Measurements from ENCODE around the gene TBC1D22B. TPM values are rescaled to one million over a fixed set of nuclear protein-coding genes. Genes with fewer than 3 reads are reported as not detected.

Gene TBC1D22B
- total and polyA plus RNA-seq, 2 of the 13 experiments (the other 11 are each of a cell fraction or from before 2014, with no cell fraction given), result 9.7 to 12.9 TPM

DNA sequence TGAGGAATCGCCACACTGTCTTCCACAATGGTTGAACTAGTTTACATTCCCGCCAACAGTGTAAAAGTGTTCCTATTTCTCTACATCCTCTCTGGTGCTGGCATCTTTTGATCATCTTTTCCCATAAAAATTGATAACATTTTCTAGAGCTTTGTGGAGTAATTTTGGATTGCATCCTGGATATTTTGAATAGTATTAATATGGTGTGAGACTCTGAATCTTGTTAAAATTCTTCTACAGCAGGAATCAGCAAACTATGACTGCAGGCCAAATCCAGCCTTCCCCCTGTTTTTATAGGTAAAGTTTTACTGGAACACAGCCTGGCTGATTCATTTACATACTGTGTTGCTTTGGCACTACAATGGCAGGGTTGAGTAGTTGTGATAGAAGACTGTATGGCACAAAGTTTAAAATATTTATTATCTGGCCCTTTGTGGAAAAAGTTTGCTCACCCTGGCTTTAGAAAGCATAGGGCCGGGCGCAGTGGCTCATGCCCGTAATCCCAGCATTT lies 81.2 kb downstream of the TBC1D22B start:
- no peak for ATAC-seq
- H3K79me2 ChIP-seq (ENCODE audit: insufficient read depth, low read length), result no peaks in the 10 kb centered on the region
- 92% methylated on average over 5 of the region's 5 CpGs for WGBS (ENCODE audit: low lambda C conversion rate)
- H3K27ac ChIP-seq (ENCODE audit: extremely low read length, insufficient read depth, low read length), result no peak overlapping the region
- ChIA-PET POLR2A (no interaction called here), CTCF (ENCODE audit: low intra/inter-chr PET ratio, low total read pairs) (no interaction called here)
- no peaks in the 10 kb centered on the region for H3K36me3 ChIP-seq (replicated peaks in 1 of 2; ENCODE audit: control insufficient read depth in 1 of 2, insufficient read depth in 2 of 2, low read length in 2 of 2)
- H3K9me3 ChIP-seq (ENCODE audit: low read length), result no peaks in the 10 kb centered on the region
- no peak overlapping the region for H3K9ac ChIP-seq (ENCODE audit: insufficient read depth, low read depth, low read length)
- TF ChIP-seq, protein P1, sequence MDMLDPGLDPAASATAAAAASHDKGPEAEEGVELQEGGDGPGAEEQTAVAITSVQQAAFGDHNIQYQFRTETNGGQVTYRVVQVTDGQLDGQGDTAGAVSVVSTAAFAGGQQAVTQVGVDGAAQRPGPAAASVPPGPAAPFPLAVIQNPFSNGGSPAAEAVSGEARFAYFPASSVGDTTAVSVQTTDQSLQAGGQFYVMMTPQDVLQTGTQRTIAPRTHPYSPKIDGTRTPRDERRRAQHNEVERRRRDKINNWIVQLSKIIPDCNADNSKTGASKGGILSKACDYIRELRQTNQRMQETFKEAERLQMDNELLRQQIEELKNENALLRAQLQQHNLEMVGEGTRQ (IDR thresholded peaks at IDR 0.05; ENCODE audit: low read depth, low read length), result no peak
- TF ChIP-seq, protein P1 (CRISPR knock-in tag; IDR thresholded peaks at IDR 0.05; ENCODE audit: borderline replicate concordance), result no peak
- TF ChIP-seq KLF12 (CRISPR knock-in tag; IDR thresholded peaks at IDR 0.05; ENCODE audit: borderline replicate concordance), result 0 out of 2 replicates have a peak, but pooled peaks have one; percentile 47
- H2AFZ ChIP-seq (ENCODE audit: low read length), result no peak overlapping the region
- no peaks in the 10 kb centered on the region for H3K27me3 ChIP-seq (ENCODE audit: control insufficient read depth in 1 of 2, insufficient read depth in 2 of 2, low read length in 2 of 2)
- intact Hi-C loops (cut with micrococcal nuclease; ENCODE audit: unreplicated experiment) (no loop called here), in situ Hi-C loops (cut with HindIII; ENCODE audit: extremely low pct_ligation_motif_present, low pct_unique_long_range_greater_than_20kb) (no loop called here)
- peaks cover 23% of the 10 kb centered on the region for H3K4me1 ChIP-seq (ENCODE audit: insufficient read depth, low read length)
- peak overlapping the region; percentile 58 for H3K4me2 ChIP-seq (ENCODE audit: low read depth, low read length)
- no peak for FAIRE-seq
- peak overlapping the region in 1 of 3 experiments; percentile 7; a peak in 1 of 6 replicates for H3K4me3 ChIP-seq (replicated peaks in 1 of 3; ENCODE audit: insufficient read depth in 1 of 3, low read depth in 2 of 3, low read length in 3 of 3)
- DNase-seq (ENCODE audit: low spot score), result no peak
- H4K20me1 ChIP-seq (ENCODE audit: insufficient read depth, low read length), result no peaks in the 10 kb centered on the region
- no TSS peak for BruUV-seq (replicated peaks)

DNA sequence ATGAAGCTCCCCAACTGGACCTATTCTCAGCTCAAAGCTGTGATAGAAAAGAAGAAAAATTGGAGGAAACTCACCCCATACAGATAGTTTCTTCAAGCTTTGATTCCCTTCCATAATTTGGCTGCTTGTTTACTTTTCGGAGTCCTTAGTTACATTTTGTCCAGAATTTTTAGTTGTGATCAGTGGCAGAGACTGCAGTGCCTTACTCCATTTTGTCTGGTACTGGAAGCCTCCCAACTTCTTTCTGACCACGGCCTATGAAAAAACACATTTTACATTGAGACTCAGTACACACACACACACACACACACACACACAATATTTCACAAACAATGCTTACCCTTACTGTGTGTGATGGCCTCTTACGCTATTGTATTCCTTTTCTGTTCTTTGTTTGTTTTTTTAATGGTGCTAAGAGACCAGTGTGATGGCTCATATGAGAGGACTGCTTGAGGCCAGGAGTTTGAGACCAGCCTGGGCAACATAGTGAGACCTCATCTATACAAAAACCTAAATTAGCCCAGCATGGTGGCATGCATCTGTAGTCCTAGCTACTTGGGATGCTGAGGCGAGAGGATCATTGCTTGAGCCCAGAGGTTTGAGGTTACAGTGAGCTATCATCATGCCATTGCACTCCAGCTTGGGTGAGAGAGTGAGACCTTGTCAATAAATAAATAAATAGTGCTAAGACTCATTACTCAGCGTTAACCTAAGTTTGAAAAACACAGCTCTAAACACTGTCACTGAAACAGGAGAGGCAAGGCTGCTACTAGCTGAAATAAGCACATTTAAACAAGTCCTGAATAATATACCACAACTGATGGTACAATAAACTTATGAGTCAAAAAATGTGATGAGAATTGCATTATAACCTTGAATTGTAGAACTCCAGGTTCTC lies 82.4 kb downstream of the TBC1D22B start:
- Histone ChIP-seq H2AFZ (ENCODE audit: low read length) (peak overlapping the region; percentile 31), H3K4me2 (ENCODE audit: low read depth, low read length) (peak overlapping the region; percentile 58), H4K20me1 (ENCODE audit: insufficient read depth, low read length) (no peaks in the 10 kb centered on the region), H3K4me1 (ENCODE audit: insufficient read depth, low read length) (peaks cover 19% of the 10 kb centered on the region), H3K36me3 (replicated peaks in 1 of 2; ENCODE audit: control insufficient read depth in 1 of 2, insufficient read depth in 2 of 2, low read length in 2 of 2) (no peaks in the 10 kb centered on the region), H3K4me3 (replicated peaks in 1 of 3; ENCODE audit: insufficient read depth in 1 of 3, low read depth in 2 of 3, low read length in 3 of 3) (peak overlapping the region in 2 of 3 experiments; percentile 7 to 31; a peak in 2 of 6 replicates), H3K79me2 (ENCODE audit: insufficient read depth, low read length) (no peaks in the 10 kb centered on the region), H3K9me3 (ENCODE audit: low read length) (no peaks in the 10 kb centered on the region), H3K27me3 (ENCODE audit: control insufficient read depth in 1 of 2, insufficient read depth in 2 of 2, low read length in 2 of 2) (no peaks in the 10 kb centered on the region), H3K9ac (ENCODE audit: insufficient read depth, low read depth, low read length) (peak overlapping the region; percentile 9; the same call in 1 of the 2 replicates), H3K27ac (ENCODE audit: extremely low read length, insufficient read depth, low read length) (peak overlapping the region; percentile 63)
- intact Hi-C loops (cut with micrococcal nuclease; ENCODE audit: unreplicated experiment) (no loop called here), in situ Hi-C loops (cut with HindIII; ENCODE audit: extremely low pct_ligation_motif_present, low pct_unique_long_range_greater_than_20kb) (no loop called here)
- FAIRE-seq (peak; percentile 36), DNase-seq (ENCODE audit: low spot score) (no peak), ATAC-seq (peak; percentile 36)
- CTCF ChIA-PET (ENCODE audit: low intra/inter-chr PET ratio, low total read pairs), result no interaction called here
- BruUV-seq (replicated peaks), result no TSS peak
- POLR2A ChIA-PET, result no interaction called here
- WGBS (ENCODE audit: low lambda C conversion rate), result 78% methylated on average over 5 of the region's 5 CpGs
- TF ChIP-seq ZMYM3 (CRISPR knock-in tag; IDR thresholded peaks at IDR 0.05), result peak; percentile 38; the same call in 1 of the 2 replicates
- TF ChIP-seq SATB2 (CRISPR knock-in tag; IDR thresholded peaks at IDR 0.05), result no peak
- TF ChIP-seq HNRNPK (IDR thresholded peaks at IDR 0.05; ENCODE audit: low read depth, low read length, poor library complexity, severe bottlenecking), result no peak
- TF ChIP-seq ZBTB21 (CRISPR knock-in tag; IDR thresholded peaks at IDR 0.05), result no peak
- TF ChIP-seq MAFK (conservative IDR thresholded peaks at IDR 0.05 in 1 of 2, IDR thresholded peaks at IDR 0.05 in 1 of 2; ENCODE audit: low read length in 2 of 2), result peak in 1 of 2 experiments; percentile 28; a peak in 1 of 4 replicates

All from HepG2 (cell line).